Chondrocyte (in vitro differentiated cells): ENCODE measurements around the gene NUB1. TPM values are rescaled to one million over a fixed set of nuclear protein-coding genes. Genes with fewer than 3 reads are reported as not detected.

ENCODE experiments used
- DNase-seq: peaks from one replicate; pipeline ENCODE4 v3.0.0; 2021; ENCODE audit warnings: mixed read lengths, low spot score
- H3K27ac Mint-ChIP-seq: one replicate; pipeline ENCODE4 v1.8.0; 2021; ENCODE audit warnings: mild to moderate bottlenecking, moderate library complexity, mixed read lengths; ENCODE audit not compliant: unreplicated experiment
- H3K27me3 Mint-ChIP-seq: 2 replicates; pipeline ENCODE4 v1.8.0; 2021; ENCODE audit warnings: low read depth, mixed read lengths
- H3K36me3 Mint-ChIP-seq: 2 replicates; pipeline ENCODE4 v1.8.0; 2021; ENCODE audit warnings: low read depth, mixed read lengths
- H3K4me1 Mint-ChIP-seq: 2 replicates; pipeline ENCODE4 v1.8.0; 2021; ENCODE audit warnings: low read depth, mild to moderate bottlenecking, mixed read lengths
- H3K4me3 Mint-ChIP-seq: one replicate; pipeline ENCODE4 v1.8.0; 2021; ENCODE audit warnings: mild to moderate bottlenecking, moderate library complexity, mixed read lengths; ENCODE audit not compliant: unreplicated experiment
- H3K9me3 Mint-ChIP-seq: 2 replicates; pipeline ENCODE4 v1.8.0; 2021; ENCODE audit warnings: low read depth, mixed read lengths
- CTCF ChIP-seq: fragments of 200-600 bp; sonication (generic); IDR thresholded peaks from 2 replicates; pipeline ENCODE4 v1.5.0; 2021; ENCODE audit warnings: antibody characterized with exemption, mild to moderate bottlenecking, moderate library complexity
- total RNA-seq: library from RNA; stranded (reverse); gene quantifications from 3 replicates; pipeline ENCODE4 v1.2.1, GENCODE V29; 2021

The NUB1 gene
- total RNA-seq, 1 donor from 2014 or later: 50.3 TPM

DNA sequence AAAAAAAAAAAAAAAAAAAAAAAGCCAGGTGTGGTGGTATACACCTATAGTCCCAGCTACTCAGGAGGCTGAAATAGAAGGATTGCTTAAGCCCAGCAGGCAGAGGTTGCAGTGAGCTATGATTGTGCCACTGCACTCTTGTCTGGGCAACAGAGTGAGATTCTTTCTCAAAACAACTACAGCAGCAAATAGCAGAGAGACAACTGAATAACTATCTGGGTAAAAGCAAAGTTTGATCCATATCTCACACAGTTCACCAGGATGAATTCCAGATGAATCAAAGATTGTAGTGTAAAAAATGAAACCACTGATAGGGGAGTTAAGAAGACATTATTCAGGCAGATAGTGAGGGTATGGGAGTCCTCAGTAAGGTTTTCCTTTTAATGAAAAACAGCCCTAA is 11.4 kb upstream of the NUB1 start:
- Mint-ChIP-seq H3K9me3 (peaks cover 1% of the 10 kb centered on the region), H3K27me3 (peaks cover 4% of the 10 kb centered on the region), H3K4me1 (peaks cover 10% of the 10 kb centered on the region), H3K27ac (no peak overlapping the region), H3K36me3 (no peaks in the 10 kb centered on the region), H3K4me3 (no peak overlapping the region)
- DNase-seq: no peak
- TF ChIP-seq CTCF: no peak

- no peak for TF ChIP-seq CTCF
- H3K27ac Mint-ChIP-seq: no peak overlapping the region
- no peak for DNase-seq
Measured at GRCh38 chr7:151330661-151331060, 11.0 kb upstream of the NUB1 start.

DNA sequence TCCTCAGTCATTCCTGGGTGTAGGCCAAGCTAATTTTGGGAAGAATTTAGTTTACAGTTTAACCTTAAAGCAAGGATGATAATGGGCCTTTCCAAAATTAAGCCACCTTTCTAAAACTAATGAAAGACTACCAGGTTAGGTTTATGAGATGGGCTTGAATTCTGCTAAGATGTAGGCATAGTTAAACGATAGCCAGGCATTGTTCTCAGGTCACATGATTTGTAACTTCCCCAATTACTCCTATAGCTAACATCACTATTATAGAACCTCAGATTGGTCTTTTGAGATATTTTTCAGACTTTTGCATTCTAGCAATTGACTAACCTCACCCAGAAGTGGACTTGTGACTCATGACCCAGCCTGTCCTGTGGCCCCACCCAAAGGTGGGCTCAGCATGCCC is 7.0 kb upstream of the NUB1 start:
- H3K4me3 Mint-ChIP-seq: no peak overlapping the region
- H3K4me1 Mint-ChIP-seq: no peaks in the 10 kb centered on the region
- no peaks in the 10 kb centered on the region for H3K36me3 Mint-ChIP-seq
- H3K27me3 Mint-ChIP-seq: peaks cover 6% of the 10 kb centered on the region
- H3K27ac Mint-ChIP-seq: no peak overlapping the region
- no peak for TF ChIP-seq CTCF
- no peaks in the 10 kb centered on the region for H3K9me3 Mint-ChIP-seq
- DNase-seq: no peak

More at GRCh38 chr7:151330661-151331060, 11.0 kb upstream of the NUB1 start:
- no peaks in the 10 kb centered on the region for H3K9me3 Mint-ChIP-seq
- H3K27me3 Mint-ChIP-seq: peaks cover 6% of the 10 kb centered on the region
- no peaks in the 10 kb centered on the region for H3K36me3 Mint-ChIP-seq
- H3K4me3 Mint-ChIP-seq: no peak overlapping the region
- peaks cover 10% of the 10 kb centered on the region for H3K4me1 Mint-ChIP-seq

- no peak for DNase-seq
- Mint-ChIP-seq H3K36me3 (no peaks in the 10 kb centered on the region), H3K4me1 (no peaks in the 10 kb centered on the region), H3K27ac (no peak overlapping the region), H3K9me3 (no peaks in the 10 kb centered on the region), H3K4me3 (no peak overlapping the region), H3K27me3 (peaks cover 6% of the 10 kb centered on the region)
- no peak for TF ChIP-seq CTCF
Measured at GRCh38 chr7:151336027-151336708, 5.4 kb upstream of the NUB1 start.

DNA sequence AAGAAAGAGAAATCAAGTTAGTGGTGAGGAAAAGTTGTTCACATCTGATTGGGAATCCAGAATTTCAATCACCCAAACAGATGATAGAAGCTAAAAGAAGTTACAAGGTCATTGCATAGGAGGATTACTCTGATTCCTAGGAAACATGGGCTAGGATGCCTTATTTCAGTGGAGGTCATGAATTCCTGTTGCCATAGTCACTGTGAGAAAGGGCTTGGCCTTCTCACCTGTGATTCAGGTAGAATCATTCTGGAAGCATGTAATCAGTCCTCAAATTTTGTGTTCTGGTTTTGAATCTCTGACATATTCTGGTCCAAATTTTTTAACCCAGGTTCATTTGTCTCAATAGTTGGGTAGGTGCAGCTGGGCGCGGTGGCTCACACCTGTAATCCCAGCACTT is 4.3 kb upstream of the NUB1 start:
- no peaks in the 10 kb centered on the region for H3K9me3 Mint-ChIP-seq
- no peak overlapping the region for H3K27ac Mint-ChIP-seq
- TF ChIP-seq CTCF: no peak
- H3K27me3 Mint-ChIP-seq: peaks cover 6% of the 10 kb centered on the region
- no peak overlapping the region for H3K4me3 Mint-ChIP-seq
- no peak for DNase-seq
- peaks cover 2% of the 10 kb centered on the region for H3K4me1 Mint-ChIP-seq
- H3K36me3 Mint-ChIP-seq: no peaks in the 10 kb centered on the region
